ENCODE measurements around the gene LIPJ. TPM values are rescaled to one million over a fixed set of nuclear protein-coding genes. Genes with fewer than 3 reads are reported as not detected.

The LIPJ gene
- total and polyA plus RNA-seq, 2 of the 13 experiments (the other 11 are each of a cell fraction or from before 2014, with no cell fraction given) = not detected

GRCh38 chr10:88540351-88540750 lies 46.2 kb upstream of the LIPJ start (continued):
- TF ChIP-seq PLSCR1 (CRISPR knock-in tag; IDR thresholded peaks at IDR 0.05; ENCODE audit: borderline replicate concordance) = no peak

- BruUV-seq (replicated peaks) = no TSS peak
- POLR2A ChIA-PET = no interaction called here
- H3K79me2 ChIP-seq (ENCODE audit: insufficient read depth, low read length) = no peaks in the 10 kb centered on the region
- no peak overlapping the region for H3K4me2 ChIP-seq (ENCODE audit: low read depth, low read length)
- no peaks in the 10 kb centered on the region for H3K36me3 ChIP-seq (replicated peaks in 1 of 2; ENCODE audit: control insufficient read depth in 1 of 2, insufficient read depth in 2 of 2, low read length in 2 of 2)
- CTCF ChIA-PET (ENCODE audit: low intra/inter-chr PET ratio, low total read pairs) = no interaction called here
- no peaks in the 10 kb centered on the region for H3K4me1 ChIP-seq (ENCODE audit: insufficient read depth, low read length)
- no peak overlapping the region for H2AFZ ChIP-seq (ENCODE audit: low read length)
- no peak overlapping the region for H3K27ac ChIP-seq (ENCODE audit: extremely low read length, insufficient read depth, low read length)
- no peak overlapping the region for H3K4me3 ChIP-seq (replicated peaks in 1 of 3; ENCODE audit: insufficient read depth in 1 of 3, low read depth in 2 of 3, low read length in 3 of 3)
- DNase-seq (ENCODE audit: low spot score) = no peak
- no peaks in the 10 kb centered on the region for H4K20me1 ChIP-seq (ENCODE audit: insufficient read depth, low read length)
- no peaks in the 10 kb centered on the region for H3K27me3 ChIP-seq (ENCODE audit: control insufficient read depth in 1 of 2, insufficient read depth in 2 of 2, low read length in 2 of 2)
- TF ChIP-seq HNF1B (CRISPR knock-in tag; IDR thresholded peaks at IDR 0.05) (no peak), ARID4A (CRISPR knock-in tag; IDR thresholded peaks at IDR 0.05; ENCODE audit: borderline replicate concordance) (no peak), ZNF619 (CRISPR knock-in tag; IDR thresholded peaks at IDR 0.05) (no peak), KMT2A (CRISPR knock-in tag; IDR thresholded peaks at IDR 0.05) (no peak), MXI1 (IDR thresholded peaks at IDR 0.05; ENCODE audit: borderline replicate concordance, low read depth, low read length) (no peak), GMEB1 (CRISPR knock-in tag; IDR thresholded peaks at IDR 0.05; ENCODE audit: borderline replicate concordance) (no peak), RARG (CRISPR knock-in tag; IDR thresholded peaks at IDR 0.05; ENCODE audit: low read depth) (no peak), ZNF772 (CRISPR knock-in tag; IDR thresholded peaks at IDR 0.05) (no peak), SOX6 (IDR thresholded peaks at IDR 0.05) (no peak), SOX6 (CRISPR knock-in tag; IDR thresholded peaks at IDR 0.05) (no peak), PHF8 (CRISPR knock-in tag; IDR thresholded peaks at IDR 0.05) (no peak), AGO2 (optimal IDR thresholded peaks at IDR 0.05; ENCODE audit: low read depth, low read length) (no peak), ZNF251 (CRISPR knock-in tag; IDR thresholded peaks at IDR 0.05) (no peak)
- no peak for FAIRE-seq
- WGBS (ENCODE audit: low lambda C conversion rate) = 68% methylated on average over 5 of the region's 5 CpGs
- H3K9ac ChIP-seq (ENCODE audit: insufficient read depth, low read depth, low read length) = no peak overlapping the region
- ATAC-seq = no peak
- in situ Hi-C loops (cut with HindIII; ENCODE audit: extremely low pct_ligation_motif_present, low pct_unique_long_range_greater_than_20kb) = no loop called here
- intact Hi-C loops (cut with micrococcal nuclease; ENCODE audit: unreplicated experiment) = no loop called here
- H3K9me3 ChIP-seq (ENCODE audit: low read length) = no peaks in the 10 kb centered on the region
Observed at GRCh38 chr10:88541116-88541626, 45.4 kb upstream of the LIPJ start.
